Vagina (tissue), 2 donors: Measurements from ENCODE around the gene HLA-DOB.

ENCODE experiments used
- CTCF ChIP-seq, 3 experiments: fragments of 450-650 bp in 2 of 3; fragments of 200-600 bp in 1 of 3; sonication (generic) in 1 of 3; IDR thresholded peaks; one replicate each; pipeline ENCODE4 v1.5.1; 2017 to 2019; ENCODE audit warnings: antibody characterized with exemption in 3 of 3, mild to moderate bottlenecking in 2 of 3, moderate library complexity in 2 of 3
- POLR2A ChIP-seq, 2 donors: fragments of 450-650 bp; IDR thresholded peaks; one replicate each; pipeline ENCODE4 v1.6.1; 2017; ENCODE audit warnings: antibody characterized with exemption in 2 of 2, mild to moderate bottlenecking in 2 of 2, moderate library complexity in 2 of 2

- no peak for TF ChIP-seq CTCF (IDR thresholded peaks at IDR 0.05)
- no peak for TF ChIP-seq POLR2A (IDR thresholded peaks at IDR 0.05)
Observed at GRCh38 chr6:32779036-32779435, 37.8 kb downstream of the HLA-DOB start.
